Thoracic aorta (tissue), 2 donors: Measurements from ENCODE around the gene MICAL2. TPM values are rescaled to one million over a fixed set of nuclear protein-coding genes. Genes with fewer than 3 reads are reported as not detected.

Experiments used
- ATAC-seq: fragments of 150-250 bp; one replicate; pipeline ENCODE4 v1.8.0; 2017; ENCODE audit warnings: low read depth; ENCODE audit not compliant: insufficient number of reproducible peaks, low FRiP score
- DNase-seq: peaks from one replicate; pipeline ENCODE4 v3.0.0-alpha.2; 2020; ENCODE audit warnings: low spot score
- H3K27ac ChIP-seq, 2 donors: fragments of 200-600 bp; sonication (generic); 1 replicate in 1 of 2; 2 replicates in 1 of 2; pipeline ENCODE4 v1.5.1; 2016; ENCODE audit warnings: mild to moderate bottlenecking in 2 of 2, moderate library complexity in 2 of 2
- H3K27me3 ChIP-seq: fragments of 200-600 bp; sonication (generic); replicated peaks from 2 replicates; pipeline ENCODE4 v1.6.0; 2016; ENCODE audit warnings: mild to moderate bottlenecking; ENCODE audit not compliant: insufficient read depth
- H3K36me3 ChIP-seq: fragments of 200-600 bp; sonication (generic); one replicate; pipeline ENCODE4 v1.5.1; 2016
- H3K4me1 ChIP-seq, 2 donors: fragments of 200-600 bp; sonication (generic); 1 replicate in 1 of 2; 2 replicates in 1 of 2; pipeline versions ENCODE4 v1.5.1 to v1.6.0; 2016; ENCODE audit warnings: low read depth in 2 of 2, mild to moderate bottlenecking in 1 of 2; ENCODE audit not compliant: control insufficient read depth in 1 of 2
- H3K4me3 ChIP-seq: fragments of 200-600 bp; sonication (generic); 2 replicates; pipeline ENCODE4 v1.5.1; 2016; ENCODE audit warnings: mild to moderate bottlenecking
- H3K9me3 ChIP-seq: fragments of 200-600 bp; sonication (generic); 2 replicates; pipeline ENCODE4 v1.5.1; 2016
- total RNA-seq, 2 donors: library from RNA; depleted of rRNA; stranded (reverse); fragments of >200 nt; gene quantifications; one replicate each; pipeline versions ENCODE4 v1.1.0 to v1.2.3, GENCODE V29; 2016
- TF ChIP-seq, protein P1 (sequence below): fragments of 200-600 bp; sonication (generic); IDR thresholded peaks from one replicate; pipeline ENCODE4 v1.5.1; 2019; ENCODE audit warnings: antibody characterized with exemption

The MICAL2 gene
- total RNA-seq, 2 donors from 2014 or later = 791 to 989 TPM

DNA sequence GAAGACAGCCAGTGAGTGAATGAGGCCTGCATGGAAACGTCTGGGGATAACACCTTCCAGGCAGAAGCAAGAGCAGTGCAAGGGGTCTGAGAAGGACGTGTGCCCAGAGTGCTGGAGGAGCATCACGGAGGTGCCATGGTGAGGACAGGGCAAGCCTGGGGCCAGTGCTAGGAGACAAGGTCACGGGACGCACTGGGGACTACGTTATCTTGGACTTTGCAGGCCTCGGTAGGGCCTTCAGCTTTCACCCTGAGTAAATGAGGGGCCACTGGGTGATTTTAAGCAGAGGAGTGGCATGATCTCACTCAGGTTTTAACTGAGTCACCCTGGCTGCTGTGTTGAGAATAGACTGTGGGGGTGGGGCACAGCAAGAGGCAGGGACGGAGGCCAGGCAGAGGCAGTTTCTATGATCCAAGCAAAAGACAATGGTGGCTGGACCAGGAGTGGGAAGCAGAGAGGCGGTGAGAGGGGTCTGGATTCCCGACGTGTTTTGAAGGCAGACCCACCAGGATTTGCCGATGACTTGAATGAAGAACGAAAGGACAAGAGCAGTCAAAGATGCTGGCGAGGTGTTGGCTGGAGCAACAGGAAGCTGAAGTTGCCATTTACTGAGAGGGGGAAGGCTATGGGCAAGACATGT, 164.3 kb downstream of the MICAL2 start:
- ATAC-seq (no peak), DNase-seq (no peak)
- H3K27me3 ChIP-seq = no peaks in the 10 kb centered on the region
- TF ChIP-seq, protein P1, sequence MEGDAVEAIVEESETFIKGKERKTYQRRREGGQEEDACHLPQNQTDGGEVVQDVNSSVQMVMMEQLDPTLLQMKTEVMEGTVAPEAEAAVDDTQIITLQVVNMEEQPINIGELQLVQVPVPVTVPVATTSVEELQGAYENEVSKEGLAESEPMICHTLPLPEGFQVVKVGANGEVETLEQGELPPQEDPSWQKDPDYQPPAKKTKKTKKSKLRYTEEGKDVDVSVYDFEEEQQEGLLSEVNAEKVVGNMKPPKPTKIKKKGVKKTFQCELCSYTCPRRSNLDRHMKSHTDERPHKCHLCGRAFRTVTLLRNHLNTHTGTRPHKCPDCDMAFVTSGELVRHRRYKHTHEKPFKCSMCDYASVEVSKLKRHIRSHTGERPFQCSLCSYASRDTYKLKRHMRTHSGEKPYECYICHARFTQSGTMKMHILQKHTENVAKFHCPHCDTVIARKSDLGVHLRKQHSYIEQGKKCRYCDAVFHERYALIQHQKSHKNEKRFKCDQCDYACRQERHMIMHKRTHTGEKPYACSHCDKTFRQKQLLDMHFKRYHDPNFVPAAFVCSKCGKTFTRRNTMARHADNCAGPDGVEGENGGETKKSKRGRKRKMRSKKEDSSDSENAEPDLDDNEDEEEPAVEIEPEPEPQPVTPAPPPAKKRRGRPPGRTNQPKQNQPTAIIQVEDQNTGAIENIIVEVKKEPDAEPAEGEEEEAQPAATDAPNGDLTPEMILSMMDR = no peak
- peaks cover 9 to 31% of the 10 kb centered on the region in 2 donors for H3K4me1 ChIP-seq
- H3K9me3 ChIP-seq = no peaks in the 10 kb centered on the region
- H3K36me3 ChIP-seq = no peaks in the 10 kb centered on the region
- no peak overlapping the region for H3K27ac ChIP-seq
- H3K4me3 ChIP-seq = no peak overlapping the region

DNA sequence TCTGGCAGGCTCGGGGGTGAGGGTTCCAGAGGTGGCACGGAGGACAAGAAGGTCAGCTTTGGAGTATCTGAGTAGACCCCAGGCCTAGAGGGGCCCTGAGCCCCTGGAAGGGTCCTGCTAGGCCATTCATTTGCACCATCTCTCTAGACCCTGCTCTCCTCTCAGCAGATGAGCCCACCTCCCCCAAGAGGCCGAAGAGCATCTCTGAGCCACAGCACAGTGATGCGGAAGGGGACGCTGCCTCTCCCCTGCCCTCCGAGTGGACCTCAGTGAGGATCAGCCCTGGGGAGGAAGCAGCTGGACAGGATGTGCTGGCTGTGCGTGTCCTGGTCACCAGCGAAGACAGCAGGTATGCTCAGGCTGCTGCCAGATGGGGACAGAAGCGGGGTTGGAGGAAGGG, 165.4 kb downstream of the MICAL2 start:
- no peaks in the 10 kb centered on the region for H3K9me3 ChIP-seq
- no peak for DNase-seq
- TF ChIP-seq, protein P1 = no peak

DNA sequence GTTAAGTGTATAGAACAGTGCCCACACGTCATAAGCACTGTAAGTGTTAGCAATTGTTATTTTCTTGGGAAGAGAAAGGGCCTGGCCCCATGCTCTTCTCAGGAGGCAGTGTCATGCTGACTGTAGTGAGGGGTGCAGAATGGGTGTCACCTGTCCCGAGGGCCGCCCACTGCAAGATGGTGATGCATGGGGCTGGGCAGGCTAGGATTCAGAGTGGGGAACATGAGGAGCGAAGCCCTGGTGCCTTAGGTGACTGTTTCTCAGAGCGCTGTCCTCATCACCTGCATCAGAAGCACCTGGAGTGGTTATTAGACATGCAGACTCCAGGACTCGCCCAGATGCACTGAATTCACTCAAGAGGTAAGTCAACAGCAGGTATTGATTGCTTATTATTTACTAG, 166.0 kb downstream of the MICAL2 start:
- ATAC-seq (no peak), DNase-seq (no peak)
- Histone ChIP-seq H3K36me3 (no peaks in the 10 kb centered on the region), H3K9me3 (no peaks in the 10 kb centered on the region), H3K4me1 (peaks cover 4 to 32% of the 10 kb centered on the region in 2 donors), H3K27ac (no peak overlapping the region), H3K4me3 (no peak overlapping the region), H3K27me3 (no peaks in the 10 kb centered on the region)
- TF ChIP-seq, protein P1 = no peak

More for the DNA sequence above, 165.4 kb downstream of the MICAL2 start:
- H3K36me3 ChIP-seq = no peaks in the 10 kb centered on the region
- no peaks in the 10 kb centered on the region for H3K27me3 ChIP-seq
- H3K27ac ChIP-seq = no peak overlapping the region
- ATAC-seq = no peak
- H3K4me1 ChIP-seq = peaks cover 4 to 31% of the 10 kb centered on the region in 2 donors
- H3K4me3 ChIP-seq = no peak overlapping the region

DNA sequence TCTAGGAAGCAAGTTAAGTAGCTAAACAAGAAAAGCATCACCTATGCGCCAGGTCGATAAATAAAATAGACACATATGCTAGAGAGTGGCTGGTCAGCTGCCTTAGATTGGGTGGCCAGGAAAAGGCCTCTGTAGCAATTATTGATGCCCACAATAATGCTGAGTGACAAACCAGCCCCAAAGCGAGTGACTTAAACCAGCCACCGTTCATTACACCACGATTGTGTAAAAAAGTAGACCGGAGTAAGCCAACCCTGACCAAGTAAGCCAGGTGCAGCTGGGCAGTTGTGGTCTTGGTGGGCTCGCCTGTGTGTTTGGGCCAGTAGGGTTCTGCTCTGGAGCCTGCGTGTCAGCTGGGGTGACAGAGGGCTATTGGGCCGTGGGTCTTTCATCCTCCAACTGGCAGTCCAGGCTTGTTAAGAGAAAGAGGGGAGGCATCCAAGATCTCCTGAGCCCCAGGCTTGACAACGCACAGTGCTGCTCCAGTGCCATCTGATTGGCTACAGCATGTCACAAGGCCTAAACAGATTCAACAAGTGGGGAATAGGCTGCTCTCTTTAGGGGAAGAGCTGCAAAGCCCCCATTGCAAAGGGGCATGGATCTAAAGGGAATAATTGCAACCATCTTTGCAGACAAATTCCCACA, 166.6 kb downstream of the MICAL2 start:
- H3K27me3 ChIP-seq = no peaks in the 10 kb centered on the region
- no peak for DNase-seq
- peaks cover 4 to 37% of the 10 kb centered on the region in 2 donors for H3K4me1 ChIP-seq
- ATAC-seq = no peak
- no peak overlapping the region for H3K4me3 ChIP-seq
- H3K36me3 ChIP-seq = no peaks in the 10 kb centered on the region
- H3K27ac ChIP-seq = no peak overlapping the region
- TF ChIP-seq, protein P1 = no peak
- H3K9me3 ChIP-seq = no peaks in the 10 kb centered on the region

DNA sequence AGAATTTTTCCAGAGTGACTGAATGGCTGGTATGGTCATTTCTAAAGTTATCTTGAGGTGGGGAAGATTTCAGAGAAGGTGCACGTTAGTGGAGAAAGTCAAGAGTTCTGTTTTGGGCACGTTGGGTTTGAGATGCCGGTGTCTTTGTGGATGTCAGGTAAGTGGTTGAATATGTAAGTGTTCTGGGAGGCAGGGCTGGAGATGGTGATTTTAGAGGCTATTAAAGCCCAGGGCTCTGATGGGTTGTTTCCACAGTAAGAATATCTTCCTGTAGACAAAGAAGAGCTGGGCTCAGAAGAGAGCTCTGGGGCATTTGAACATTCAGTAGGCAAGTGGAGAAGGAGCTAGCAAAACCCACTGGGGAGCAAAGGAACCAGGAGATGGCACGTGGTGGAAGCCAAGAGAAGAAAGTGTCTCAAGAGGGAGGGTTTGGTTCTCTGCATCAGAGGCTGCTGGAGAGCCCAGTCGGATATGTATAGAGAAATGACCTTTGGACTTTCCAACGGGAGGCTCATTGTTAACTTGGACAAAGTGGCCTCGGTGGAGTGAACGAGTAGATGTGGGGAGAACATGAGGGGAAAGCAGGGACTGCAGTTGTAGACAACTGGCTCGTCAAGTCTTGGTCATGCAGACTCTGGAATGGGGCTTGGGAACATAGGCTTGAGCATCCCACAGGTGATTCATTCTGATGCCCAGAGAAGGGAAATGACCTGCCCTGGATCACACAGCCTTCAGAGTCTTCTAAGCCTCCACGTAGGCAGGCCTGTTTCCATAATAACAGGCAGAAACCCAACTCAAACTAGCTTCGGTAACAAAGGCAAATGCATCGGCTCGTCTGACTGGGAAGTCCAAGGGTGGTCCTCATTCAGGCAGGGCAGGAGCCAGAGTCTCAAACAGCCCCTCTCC, 168.6 kb downstream of the MICAL2 start:
- Histone ChIP-seq H3K27ac (peak overlapping the region; percentile 39 to 60), H3K4me1 (peaks cover 4 to 41% of the 10 kb centered on the region in 2 donors), H3K27me3 (no peaks in the 10 kb centered on the region), H3K4me3 (no peak overlapping the region), H3K36me3 (no peaks in the 10 kb centered on the region), H3K9me3 (no peaks in the 10 kb centered on the region)
- DNase-seq (no peak), ATAC-seq (no peak)
- TF ChIP-seq, protein P1 = no peak
